VCaP (cell line): ENCODE measurements around the gene GNAT2.

Experiments used
- H3K27ac ChIP-seq: fragments of 450-650 bp; 2 replicates; pipeline ENCODE4 v1.5.1; 2017
- TF ChIP-seq, protein P1 (sequence below): fragments of 450-650 bp; conservative IDR thresholded peaks from 2 replicates; pipeline ENCODE4 v1.5.1; 2017; ENCODE audit warnings: mild to moderate bottlenecking, moderate library complexity

The GNAT2 gene

DNA sequence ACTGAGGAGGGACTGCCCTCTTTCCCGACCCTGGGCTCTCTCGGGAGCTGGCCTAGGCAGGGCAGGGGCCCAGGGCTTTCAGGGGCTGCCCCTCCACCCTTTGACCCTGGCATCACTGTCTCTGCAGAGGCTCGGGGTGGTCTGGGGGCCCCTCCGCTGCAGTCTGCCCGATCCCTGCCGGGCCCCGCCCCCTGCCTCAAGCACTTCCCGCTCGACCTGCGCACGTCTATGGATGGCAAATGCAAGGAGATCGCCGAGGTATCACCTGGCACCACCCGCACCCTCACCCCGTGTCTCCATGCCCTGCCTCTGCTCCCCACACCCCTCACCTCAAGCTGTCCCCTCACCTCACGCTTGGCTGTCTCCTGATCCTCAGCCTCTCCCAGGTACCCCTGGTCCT, 5.8 kb upstream of the GNAT2 start:
- TF ChIP-seq, protein P1, sequence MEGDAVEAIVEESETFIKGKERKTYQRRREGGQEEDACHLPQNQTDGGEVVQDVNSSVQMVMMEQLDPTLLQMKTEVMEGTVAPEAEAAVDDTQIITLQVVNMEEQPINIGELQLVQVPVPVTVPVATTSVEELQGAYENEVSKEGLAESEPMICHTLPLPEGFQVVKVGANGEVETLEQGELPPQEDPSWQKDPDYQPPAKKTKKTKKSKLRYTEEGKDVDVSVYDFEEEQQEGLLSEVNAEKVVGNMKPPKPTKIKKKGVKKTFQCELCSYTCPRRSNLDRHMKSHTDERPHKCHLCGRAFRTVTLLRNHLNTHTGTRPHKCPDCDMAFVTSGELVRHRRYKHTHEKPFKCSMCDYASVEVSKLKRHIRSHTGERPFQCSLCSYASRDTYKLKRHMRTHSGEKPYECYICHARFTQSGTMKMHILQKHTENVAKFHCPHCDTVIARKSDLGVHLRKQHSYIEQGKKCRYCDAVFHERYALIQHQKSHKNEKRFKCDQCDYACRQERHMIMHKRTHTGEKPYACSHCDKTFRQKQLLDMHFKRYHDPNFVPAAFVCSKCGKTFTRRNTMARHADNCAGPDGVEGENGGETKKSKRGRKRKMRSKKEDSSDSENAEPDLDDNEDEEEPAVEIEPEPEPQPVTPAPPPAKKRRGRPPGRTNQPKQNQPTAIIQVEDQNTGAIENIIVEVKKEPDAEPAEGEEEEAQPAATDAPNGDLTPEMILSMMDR = no peak
- H3K27ac ChIP-seq = no peak overlapping the region

DNA sequence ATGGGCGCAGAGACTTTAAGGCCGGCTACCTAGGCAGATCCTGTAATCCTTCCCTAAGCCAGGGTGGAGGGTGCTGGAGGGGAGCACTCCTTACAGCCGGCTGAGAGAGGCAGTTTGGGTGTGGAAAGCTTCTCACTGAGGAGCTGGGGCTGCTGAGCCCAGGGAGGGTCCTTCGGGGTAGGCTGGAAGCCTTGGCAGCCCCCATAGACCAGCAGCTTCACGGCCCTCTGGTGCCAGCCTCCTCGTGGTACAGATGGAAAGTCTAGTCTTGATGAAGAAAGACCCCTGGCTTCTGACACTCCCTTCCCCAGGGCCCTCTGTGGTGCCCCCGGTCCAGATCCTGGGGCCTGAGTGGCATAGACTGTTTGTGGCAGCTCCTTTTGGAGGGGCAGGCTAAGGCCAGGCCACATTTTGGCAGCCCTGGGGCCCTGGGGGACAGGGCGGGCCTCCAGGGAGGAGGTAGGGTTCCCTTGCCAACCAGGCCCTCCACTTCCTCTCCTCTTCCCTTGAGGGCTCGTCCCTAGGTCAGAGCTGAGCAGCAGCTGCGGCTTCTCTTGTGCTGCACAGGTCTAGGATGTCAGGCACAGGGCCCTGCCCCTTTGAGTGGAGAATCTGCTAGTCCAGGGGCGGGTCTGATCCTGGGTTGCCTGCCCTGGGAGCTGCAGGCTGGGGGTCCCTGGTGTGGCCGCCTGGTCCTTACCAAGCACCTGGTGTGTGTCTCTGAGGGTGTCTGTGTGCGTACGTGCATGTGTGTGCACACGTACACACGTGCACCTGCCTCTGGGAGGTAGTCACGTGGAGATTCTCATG, 5.0 kb upstream of the GNAT2 start:
- TF ChIP-seq, protein P1 = no peak
- peak overlapping the region; percentile 10; the same call in 1 of the 2 replicates for H3K27ac ChIP-seq

DNA sequence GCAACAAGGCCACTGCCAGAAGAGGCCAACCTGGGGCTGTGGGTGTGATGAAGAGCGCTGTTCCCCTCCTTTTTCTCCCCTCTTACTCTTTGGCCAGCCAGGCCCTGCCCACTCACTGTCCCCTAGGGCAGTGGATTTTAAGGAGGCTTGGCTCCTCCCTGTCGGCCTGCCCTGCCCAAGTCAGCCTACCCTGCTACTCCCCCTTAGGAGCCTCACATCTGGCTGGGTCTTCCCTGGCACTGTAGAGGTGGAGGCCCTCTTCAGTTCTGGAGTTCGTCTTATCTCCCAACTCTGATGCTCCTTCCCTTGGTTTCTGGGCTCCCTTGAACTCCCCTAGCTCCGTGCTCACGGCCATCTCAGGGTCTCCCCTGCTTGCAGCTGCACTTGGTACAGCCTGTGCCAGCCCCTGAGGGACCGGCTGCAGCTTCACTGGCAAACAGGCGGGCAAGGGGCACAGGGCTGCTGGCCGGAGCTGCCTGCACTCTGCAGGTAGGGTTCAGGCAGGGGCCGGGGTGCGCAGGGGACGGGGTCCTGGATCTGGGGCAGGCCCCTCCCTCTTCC, 4.3 kb upstream of the GNAT2 start:
- TF ChIP-seq, protein P1 = no peak
- H3K27ac ChIP-seq = no peak overlapping the region; the same call in 1 of the 2 replicates

DNA sequence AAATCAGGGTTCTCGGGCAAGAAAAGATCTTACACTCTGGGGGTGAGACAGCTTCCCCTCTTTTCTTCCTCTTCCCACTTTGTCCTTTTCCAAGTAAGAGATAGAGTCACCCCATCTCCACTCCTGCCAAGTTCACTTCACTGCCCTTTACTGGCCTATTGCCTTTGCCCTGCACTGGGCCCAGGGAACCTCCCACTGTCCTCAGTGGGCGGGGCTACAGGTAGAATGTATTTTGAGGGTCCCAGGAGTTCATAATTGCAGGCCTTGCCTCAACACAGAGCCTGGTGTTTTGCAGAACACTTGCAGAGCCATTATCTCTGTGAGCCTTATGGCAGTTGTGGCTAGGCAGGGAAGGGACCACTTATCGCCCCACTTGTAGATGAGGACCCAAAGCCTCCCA, 3.5 kb upstream of the GNAT2 start:
- TF ChIP-seq, protein P1 = no peak
- no peak overlapping the region; the same call in 1 of the 2 replicates for H3K27ac ChIP-seq

DNA sequence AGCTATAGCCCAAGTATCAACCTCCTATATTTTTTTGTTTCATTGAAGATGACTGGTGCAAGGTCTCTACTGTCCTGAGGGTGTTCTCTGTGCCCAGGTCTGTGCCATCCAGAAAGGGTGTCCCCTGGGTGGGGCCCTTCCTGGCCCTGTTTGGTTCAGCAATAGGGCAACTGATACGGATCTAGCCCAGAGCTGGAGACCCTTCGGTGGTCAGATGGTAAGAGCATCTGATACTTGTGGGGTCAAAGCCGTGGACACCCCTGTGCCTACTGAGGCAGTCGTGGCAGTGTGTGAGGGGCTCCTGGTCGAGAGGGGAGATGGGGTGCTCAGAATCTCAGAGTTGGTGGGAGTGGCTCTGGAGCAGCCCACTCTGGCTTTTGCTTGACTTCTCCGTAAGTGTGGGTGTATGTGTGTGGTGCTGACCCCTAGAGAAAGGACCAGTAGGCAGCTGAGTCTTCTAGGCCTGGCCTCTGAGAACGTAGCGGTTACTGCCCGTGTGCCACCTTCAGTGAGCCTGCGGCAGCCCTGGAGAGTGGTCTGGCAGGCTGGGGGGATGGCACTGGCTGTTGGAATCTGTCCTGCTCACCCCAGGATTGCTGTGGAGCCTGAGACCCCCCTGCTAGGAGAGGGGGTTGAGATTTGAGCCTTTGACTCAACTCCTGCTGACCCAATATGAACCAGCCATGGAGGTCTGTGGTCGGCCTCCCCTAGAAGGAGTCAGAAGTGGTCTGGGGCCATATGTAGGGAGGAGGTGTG, 2.9 kb upstream of the GNAT2 start:
- TF ChIP-seq, protein P1 = no peak
- H3K27ac ChIP-seq = no peak overlapping the region; the same call in 1 of the 2 replicates

DNA sequence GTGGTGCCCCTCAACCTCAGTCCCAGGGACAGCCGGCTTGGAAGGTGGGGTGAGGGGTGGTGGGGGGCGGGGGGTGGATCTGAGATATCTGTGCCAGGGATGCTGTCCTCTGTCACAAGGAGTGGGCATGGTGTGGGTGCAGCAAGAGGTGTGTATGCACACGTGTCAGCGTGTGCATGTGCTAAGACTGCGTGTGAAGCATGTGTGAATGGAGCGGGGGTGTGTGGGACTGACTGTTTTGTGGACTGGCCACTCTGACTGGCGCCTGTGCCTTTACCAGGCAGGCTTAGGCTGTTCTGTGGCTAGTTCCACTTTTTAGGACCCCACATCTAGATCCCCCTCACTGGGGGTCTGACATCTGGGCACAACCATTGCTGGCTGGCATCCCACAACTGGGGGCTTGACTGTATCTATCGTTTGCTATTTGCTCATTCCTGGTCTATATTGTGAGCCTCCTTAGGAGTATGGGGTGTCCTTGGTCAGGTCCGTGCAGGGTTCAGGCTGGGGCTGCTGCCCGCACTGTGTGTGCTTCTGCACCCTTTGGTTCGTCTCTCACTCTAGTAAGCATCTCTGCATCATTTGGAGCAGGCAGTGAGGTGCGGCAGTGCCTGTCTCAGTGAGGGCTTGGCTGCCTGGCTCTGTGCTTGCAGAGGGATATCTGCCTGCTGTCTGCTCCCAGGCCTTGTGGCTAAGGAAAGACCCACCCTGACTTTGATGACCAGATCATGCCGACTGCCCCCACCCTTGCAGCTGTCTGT, 2.1 kb upstream of the GNAT2 start:
- TF ChIP-seq, protein P1 = no peak
- peak overlapping the region; percentile 95 for H3K27ac ChIP-seq

DNA sequence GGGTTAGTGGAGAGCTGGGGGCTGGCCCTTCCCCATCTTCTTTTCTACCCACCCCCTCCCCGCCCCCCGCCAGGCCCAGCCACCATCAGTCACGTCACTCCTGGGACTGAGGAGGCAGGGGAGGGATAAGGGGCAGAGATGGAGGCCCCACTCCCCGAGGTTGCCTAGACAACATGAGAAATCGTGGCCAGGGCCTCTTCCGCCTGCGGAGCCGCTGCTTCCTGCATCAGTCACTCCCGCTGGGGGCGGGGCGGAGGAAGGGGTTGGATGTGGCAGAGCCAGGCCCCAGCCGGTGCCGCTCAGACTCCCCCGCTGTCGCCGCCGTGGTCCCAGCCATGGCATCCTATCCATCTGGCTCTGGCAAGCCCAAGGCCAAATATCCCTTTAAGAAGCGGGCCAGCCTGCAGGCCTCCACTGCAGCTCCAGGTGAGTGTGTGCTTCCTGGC, 1.4 kb upstream of the GNAT2 start:
- TF ChIP-seq, protein P1 = no peak
- H3K27ac ChIP-seq = peak overlapping the region; percentile 95
